Activated CD8-positive, alpha-beta memory T cell treated with anti-CD3 and anti-CD28 coated beads for 48 hours (primary cell): ENCODE measurements around the gene DCTPP1.

Experiments
- DNase-seq, 3 experiments: peaks; one replicate each; pipeline ENCODE4 v3.0.0-alpha.2; 2020; ENCODE audit warnings: low read depth in 2 of 3, low spot score in 2 of 3

The DCTPP1 gene

GRCh38 chr16:30382111-30382881, 47.5 kb downstream of the DCTPP1 start, which contains the start of gene SEPTIN1:
SEPTIN1 (minus strand) TSS chr16:30382561; CDS start chr16:30382542, 19 bp downstream.
- peak; percentile 59 to 61 (median 60) for DNase-seq

- no peak for DNase-seq
Observed at GRCh38 chr16:30381291-30382041, 48.4 kb downstream of the DCTPP1 start.

- DNase-seq = no peak
Observed at GRCh38 chr16:30380803-30381208, 49.0 kb downstream of the DCTPP1 start.

- DNase-seq = no peak
Observed at GRCh38 chr16:30380072-30380802, 49.6 kb downstream of the DCTPP1 start.

- DNase-seq = no peak
Observed at GRCh38 chr16:30379158-30379783, 50.6 kb downstream of the DCTPP1 start.

GRCh38 chr16:30378236-30379157, 51.3 kb downstream of the DCTPP1 start:
- DNase-seq = peak; percentile 98 to 100 (median 99)

- DNase-seq = peak; percentile 61 to 72 (median 62)
Observed at GRCh38 chr16:30377812-30378235, 52.0 kb downstream of the DCTPP1 start.

GRCh38 chr16:30377050-30377811, 52.6 kb downstream of the DCTPP1 start:
- no peak for DNase-seq

- no peak for DNase-seq
Observed at GRCh38 chr16:30376461-30376902, 53.3 kb downstream of the DCTPP1 start.

GRCh38 chr16:30375864-30376263, 54.0 kb downstream of the DCTPP1 start:
- no peak for DNase-seq

- DNase-seq = no peak
Observed at GRCh38 chr16:30374538-30374937, 55.3 kb downstream of the DCTPP1 start, which contains the start of gene MYL11. MYL11 (plus strand) TSS chr16:30374802; CDS start chr16:30374858, 56 bp downstream.
